ENCODE results near the gene FAM107B. TPM values are rescaled to one million over a fixed set of nuclear protein-coding genes. Genes with fewer than 3 reads are reported as not detected.
A peak's percentile ranks its signal among the peaks of the same experiment; 100 is the strongest.

Gene FAM107B
- total and polyA plus RNA-seq, 4 experiments from 2014 or later: 191 to 346 (median 238) TPM

GRCh38 chr10:14658331-14659127 lies 116.2 kb downstream of the FAM107B start:
- Mint-ChIP-seq H3K36me3 (no peaks in the 10 kb centered on the region), H3K27ac (peak overlapping the region; percentile 78 to 97 (median 92)), H3K4me1 (peaks cover 56 to 84% (median 71%) of the 10 kb centered on the region in 4 donors), H3K27me3 (no peaks in the 10 kb centered on the region), H3K9me3 (peaks cover 0 to 3% (median 0%) of the 10 kb centered on the region in 8 donors), H3K4me3 (peak overlapping the region; percentile 63 to 88 (median 74))
- no peaks in the 10 kb centered on the region for H3K27me3 ChIP-seq (ENCODE audit: insufficient read depth, low read length)
- intact Hi-C loops (cut with micrococcal nuclease): loop anchor here (1.0 kb wide), 1 partner anchor 10 kb away; no protein-coding TSS in a partner anchor
- peak overlapping the region; percentile 48 for H3K27ac ChIP-seq (ENCODE audit: low read depth, low read length)
- no peaks in the 10 kb centered on the region for H3K9me3 ChIP-seq (ENCODE audit: control insufficient read depth in 1 of 2, low read length in 2 of 2)
- ChIA-PET CTCF (ENCODE audit: partially characterized antibody) (no interaction called here), POLR2A (ENCODE audit: partially characterized antibody) (interaction anchor here (0.6 to 1.8 kb wide), 8 partner anchors 8 to 179 kb away, joined by 3 to 15 read pairs (median 3); partner anchors contain the start of gene CDNF)
- no peaks in the 10 kb centered on the region for H3K36me3 ChIP-seq (ENCODE audit: insufficient read depth, low read length)
- DNase-seq: no peak
- H3K4me1 ChIP-seq (ENCODE audit: insufficient read depth, low read length): peaks cover 76% of the 10 kb centered on the region
- H3K4me3 ChIP-seq (ENCODE audit: low read length in 2 of 2): peak overlapping the region in 1 of 2 donors; percentile 13

- DNase-seq: no peak
- peaks cover 69 to 97% (median 82%) of the 10 kb centered on the region in 4 donors for H3K4me1 Mint-ChIP-seq
- no peaks in the 10 kb centered on the region for H3K36me3 Mint-ChIP-seq
- peaks cover 0 to 1% (median 0%) of the 10 kb centered on the region in 8 donors for H3K9me3 Mint-ChIP-seq
- H3K36me3 ChIP-seq (ENCODE audit: insufficient read depth, low read length): no peaks in the 10 kb centered on the region
- H3K27ac ChIP-seq (ENCODE audit: low read depth, low read length): no peak overlapping the region
- H3K27ac Mint-ChIP-seq: peak overlapping the region; percentile 39 to 89 (median 77)
- CTCF ChIA-PET (ENCODE audit: partially characterized antibody): no interaction called here
- intact Hi-C loops (cut with micrococcal nuclease): no loop called here
- no peaks in the 10 kb centered on the region for H3K9me3 ChIP-seq (ENCODE audit: control insufficient read depth in 1 of 2, low read length in 2 of 2)
- no peaks in the 10 kb centered on the region for H3K27me3 Mint-ChIP-seq
- peak overlapping the region in 2 of 8 donors; percentile 18 to 33 for H3K4me3 Mint-ChIP-seq
- POLR2A ChIA-PET (ENCODE audit: partially characterized antibody): no interaction called here
- H3K4me3 ChIP-seq (ENCODE audit: low read length in 2 of 2): no peak overlapping the region
- H3K27me3 ChIP-seq (ENCODE audit: insufficient read depth, low read length): no peaks in the 10 kb centered on the region
- peaks cover 91% of the 10 kb centered on the region for H3K4me1 ChIP-seq (ENCODE audit: insufficient read depth, low read length)
These were observed 118.5 kb downstream of the FAM107B start for GRCh38 chr10:14656052-14656730.

- Mint-ChIP-seq H3K4me3 (peak overlapping the region in 5 of 8 donors; percentile 46 to 77 (median 66)), H3K27ac (peak overlapping the region; percentile 66 to 96 (median 87)), H3K9me3 (peaks cover 0 to 1% (median 0%) of the 10 kb centered on the region in 8 donors), H3K36me3 (no peaks in the 10 kb centered on the region), H3K27me3 (no peaks in the 10 kb centered on the region), H3K4me1 (peaks cover 61 to 96% (median 76%) of the 10 kb centered on the region in 4 donors)
- Histone ChIP-seq H3K4me1 (ENCODE audit: insufficient read depth, low read length) (peaks cover 80% of the 10 kb centered on the region), H3K27ac (ENCODE audit: low read depth, low read length) (no peak overlapping the region), H3K9me3 (ENCODE audit: control insufficient read depth in 1 of 2, low read length in 2 of 2) (no peaks in the 10 kb centered on the region), H3K4me3 (ENCODE audit: low read length in 2 of 2) (no peak overlapping the region), H3K36me3 (ENCODE audit: insufficient read depth, low read length) (no peaks in the 10 kb centered on the region), H3K27me3 (ENCODE audit: insufficient read depth, low read length) (no peaks in the 10 kb centered on the region)
- POLR2A ChIA-PET (ENCODE audit: partially characterized antibody): interaction anchor here (0.9 to 2.8 kb wide), 6 partner anchors 16 to 112 kb away, joined by 3 to 9 read pairs (median 4); no protein-coding TSS in a partner anchor
- intact Hi-C loops (cut with micrococcal nuclease): no loop called here
- DNase-seq: no peak
- CTCF ChIA-PET (ENCODE audit: partially characterized antibody): no interaction called here
These were observed 119.8 kb downstream of the FAM107B start for GRCh38 chr10:14654821-14655382.

- Mint-ChIP-seq H3K9me3 (peaks cover 0 to 1% (median 0%) of the 10 kb centered on the region in 8 donors), H3K4me1 (peaks cover 60 to 96% (median 77%) of the 10 kb centered on the region in 4 donors), H3K27me3 (no peaks in the 10 kb centered on the region), H3K4me3 (peak overlapping the region; percentile 29 to 77 (median 53)), H3K36me3 (no peaks in the 10 kb centered on the region), H3K27ac (peak overlapping the region; percentile 66 to 96 (median 87))
- peak; percentile 41 to 71 (median 49) for DNase-seq
- Histone ChIP-seq H3K9me3 (ENCODE audit: control insufficient read depth in 1 of 2, low read length in 2 of 2) (no peaks in the 10 kb centered on the region), H3K4me1 (ENCODE audit: insufficient read depth, low read length) (peaks cover 80% of the 10 kb centered on the region), H3K4me3 (ENCODE audit: low read length in 2 of 2) (no peak overlapping the region), H3K27me3 (ENCODE audit: insufficient read depth, low read length) (no peaks in the 10 kb centered on the region), H3K27ac (ENCODE audit: low read depth, low read length) (peak overlapping the region; percentile 50), H3K36me3 (ENCODE audit: insufficient read depth, low read length) (no peaks in the 10 kb centered on the region)
- intact Hi-C loops (cut with micrococcal nuclease): no loop called here
- CTCF ChIA-PET (ENCODE audit: partially characterized antibody): interaction anchor here (0.6 to 1.2 kb wide), 2 partner anchors 14 to 155 kb away, joined by 3 read pairs; no protein-coding TSS in a partner anchor
- POLR2A ChIA-PET (ENCODE audit: partially characterized antibody): interaction anchor here (0.6 to 3.0 kb wide), 11 partner anchors 11 to 867 kb away, joined by 3 to 9 read pairs (median 5); partner anchors contain the start of gene DCLRE1C
These were observed 121.2 kb downstream of the FAM107B start for GRCh38 chr10:14653271-14654161.

GRCh38 chr10:14652816-14653215 lies 121.9 kb downstream of the FAM107B start:
- peaks cover 61 to 96% (median 76%) of the 10 kb centered on the region in 4 donors for H3K4me1 Mint-ChIP-seq
- intact Hi-C loops (cut with micrococcal nuclease): no loop called here
- H3K27ac ChIP-seq (ENCODE audit: low read depth, low read length): peak overlapping the region; percentile 50
- H3K9me3 Mint-ChIP-seq: no peaks in the 10 kb centered on the region
- peaks cover 80% of the 10 kb centered on the region for H3K4me1 ChIP-seq (ENCODE audit: insufficient read depth, low read length)
- peak overlapping the region; percentile 14 to 98 (median 89) for H3K27ac Mint-ChIP-seq
- H3K27me3 Mint-ChIP-seq: no peaks in the 10 kb centered on the region
- POLR2A ChIA-PET (ENCODE audit: partially characterized antibody): interaction anchor here (0.7 to 3.0 kb wide), 7 partner anchors 11 to 115 kb away, joined by 3 to 9 read pairs (median 7); no protein-coding TSS in a partner anchor
- no peak for DNase-seq
- H3K36me3 ChIP-seq (ENCODE audit: insufficient read depth, low read length): no peaks in the 10 kb centered on the region
- peak overlapping the region in 2 of 8 donors; percentile 15 to 77 for H3K4me3 Mint-ChIP-seq
- no peak overlapping the region for H3K4me3 ChIP-seq (ENCODE audit: low read length in 2 of 2)
- H3K27me3 ChIP-seq (ENCODE audit: insufficient read depth, low read length): no peaks in the 10 kb centered on the region
- no peaks in the 10 kb centered on the region for H3K9me3 ChIP-seq (ENCODE audit: control insufficient read depth in 1 of 2, low read length in 2 of 2)
- H3K36me3 Mint-ChIP-seq: no peaks in the 10 kb centered on the region
- CTCF ChIA-PET (ENCODE audit: partially characterized antibody): interaction anchor here (1.2 kb wide), 1 partner anchor 14 kb away, joined by 4 read pairs; no protein-coding TSS in a partner anchor

- Mint-ChIP-seq H3K4me3 (peak overlapping the region in 3 of 8 donors; percentile 0 to 64 (median 41)), H3K27ac (peak overlapping the region; percentile 45 to 98 (median 77)), H3K36me3 (no peaks in the 10 kb centered on the region), H3K27me3 (no peaks in the 10 kb centered on the region), H3K9me3 (no peaks in the 10 kb centered on the region), H3K4me1 (peaks cover 60 to 94% (median 74%) of the 10 kb centered on the region in 4 donors)
- intact Hi-C loops (cut with micrococcal nuclease): no loop called here
- H3K4me3 ChIP-seq (ENCODE audit: low read length in 2 of 2): no peak overlapping the region
- no peaks in the 10 kb centered on the region for H3K36me3 ChIP-seq (ENCODE audit: insufficient read depth, low read length)
- CTCF ChIA-PET (ENCODE audit: partially characterized antibody): interaction anchor here (1.2 kb wide), 1 partner anchor 13 kb away, joined by 4 read pairs; no protein-coding TSS in a partner anchor
- H3K27me3 ChIP-seq (ENCODE audit: insufficient read depth, low read length): no peaks in the 10 kb centered on the region
- H3K27ac ChIP-seq (ENCODE audit: low read depth, low read length): no peak overlapping the region
- DNase-seq: no peak
- no peaks in the 10 kb centered on the region for H3K9me3 ChIP-seq (ENCODE audit: control insufficient read depth in 1 of 2, low read length in 2 of 2)
- H3K4me1 ChIP-seq (ENCODE audit: insufficient read depth, low read length): peaks cover 80% of the 10 kb centered on the region
- POLR2A ChIA-PET (ENCODE audit: partially characterized antibody): interaction anchor here (0.6 to 3.0 kb wide), 7 partner anchors 15 to 115 kb away, joined by 3 to 7 read pairs (median 4); no protein-coding TSS in a partner anchor
These were observed 122.6 kb downstream of the FAM107B start for GRCh38 chr10:14652067-14652466.
